Measurements from ENCODE around the gene IFI27L2.

Gene IFI27L2

DNA sequence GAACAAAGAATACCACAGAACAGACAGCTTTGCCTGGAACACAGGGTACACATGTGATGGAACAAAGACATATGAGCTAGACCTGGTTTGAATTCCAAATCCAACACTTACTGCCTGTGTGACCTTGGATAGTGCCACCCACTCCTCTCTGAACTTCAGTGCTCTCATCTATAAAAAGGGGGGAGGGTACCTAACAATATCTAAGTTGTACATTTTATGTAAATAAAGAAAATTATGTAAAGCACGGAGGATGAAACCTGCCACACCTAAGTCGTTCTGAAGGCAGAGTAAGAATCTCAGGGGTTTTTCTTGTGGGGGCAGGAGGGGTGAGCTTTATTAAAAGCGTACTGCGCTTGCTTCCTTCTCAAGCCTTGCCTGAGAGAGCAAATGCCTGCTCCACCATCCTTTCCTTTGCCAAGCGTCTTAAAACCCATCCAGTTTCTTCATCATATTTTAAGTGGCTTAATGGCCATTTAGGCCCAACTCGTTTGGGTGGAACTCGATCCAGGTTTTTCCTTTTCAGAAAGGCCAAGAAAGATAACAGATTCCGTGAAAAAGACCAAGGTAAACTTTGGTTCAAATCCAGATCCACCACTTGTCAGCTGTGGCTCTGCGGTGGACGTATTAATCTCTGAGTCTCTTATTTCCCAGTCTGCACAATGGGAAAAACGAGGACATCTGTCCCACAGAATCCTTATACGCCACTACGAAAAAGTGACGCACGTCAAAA lies 49.3 kb downstream of the IFI27L2 start:
- DNase-seq (ENCODE audit: low spot score): no peak
- in situ Hi-C loops (cut with MboI; ENCODE audit: low sequenced_read_pairs, unreplicated experiment): no loop called here
- TF ChIP-seq, protein P1, sequence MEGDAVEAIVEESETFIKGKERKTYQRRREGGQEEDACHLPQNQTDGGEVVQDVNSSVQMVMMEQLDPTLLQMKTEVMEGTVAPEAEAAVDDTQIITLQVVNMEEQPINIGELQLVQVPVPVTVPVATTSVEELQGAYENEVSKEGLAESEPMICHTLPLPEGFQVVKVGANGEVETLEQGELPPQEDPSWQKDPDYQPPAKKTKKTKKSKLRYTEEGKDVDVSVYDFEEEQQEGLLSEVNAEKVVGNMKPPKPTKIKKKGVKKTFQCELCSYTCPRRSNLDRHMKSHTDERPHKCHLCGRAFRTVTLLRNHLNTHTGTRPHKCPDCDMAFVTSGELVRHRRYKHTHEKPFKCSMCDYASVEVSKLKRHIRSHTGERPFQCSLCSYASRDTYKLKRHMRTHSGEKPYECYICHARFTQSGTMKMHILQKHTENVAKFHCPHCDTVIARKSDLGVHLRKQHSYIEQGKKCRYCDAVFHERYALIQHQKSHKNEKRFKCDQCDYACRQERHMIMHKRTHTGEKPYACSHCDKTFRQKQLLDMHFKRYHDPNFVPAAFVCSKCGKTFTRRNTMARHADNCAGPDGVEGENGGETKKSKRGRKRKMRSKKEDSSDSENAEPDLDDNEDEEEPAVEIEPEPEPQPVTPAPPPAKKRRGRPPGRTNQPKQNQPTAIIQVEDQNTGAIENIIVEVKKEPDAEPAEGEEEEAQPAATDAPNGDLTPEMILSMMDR (IDR thresholded peaks at IDR 0.05; ENCODE audit: borderline replicate concordance, control extremely low read depth, extremely low read depth, insufficient read depth, missing control alignments): no peak

DNA sequence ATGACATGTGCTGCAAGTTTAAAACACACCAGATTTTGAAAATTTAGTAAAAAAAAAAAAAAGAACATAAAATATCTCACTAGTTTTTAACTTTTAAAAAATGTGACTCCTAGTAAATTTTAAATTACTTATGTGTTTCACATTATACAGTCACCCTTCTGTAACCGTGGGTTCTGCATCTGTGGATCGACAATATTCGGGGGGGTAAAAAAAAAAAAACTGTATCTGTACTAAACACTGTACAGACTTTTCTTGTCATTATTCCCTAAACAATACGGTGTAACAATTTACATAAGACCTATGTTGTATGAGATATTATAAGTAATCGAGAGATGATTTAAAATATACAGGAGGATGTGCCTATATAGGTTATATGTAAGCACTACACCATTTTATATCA lies 51.6 kb downstream of the IFI27L2 start:
- in situ Hi-C loops (cut with MboI; ENCODE audit: low sequenced_read_pairs, unreplicated experiment): no loop called here
- no peak for DNase-seq (ENCODE audit: low spot score)

More for the DNA sequence above, 51.6 kb downstream of the IFI27L2 start:
- TF ChIP-seq, protein P1 (IDR thresholded peaks at IDR 0.05; ENCODE audit: borderline replicate concordance, control extremely low read depth, extremely low read depth, insufficient read depth, missing control alignments): no peak

All from GM13976 (cell line).